HG03066 (cell line): ENCODE results near the gene DEAF1.

ENCODE experiments used
- ATAC-seq: cut with Tn5 transposase; IDR thresholded peaks from one replicate; pipeline ENCODE4 v1.9.1; 2021; ENCODE audit warnings: low read depth; ENCODE audit not compliant: unreplicated experiment

Gene DEAF1

GRCh38 chr11:614623-615503 is 80.2 kb downstream of the DEAF1 start:
- ATAC-seq = peak; percentile 3

- ATAC-seq = no peak
These were observed 80.9 kb downstream of the DEAF1 start for GRCh38 chr11:614021-614622.

GRCh38 chr11:613369-613968 is 81.6 kb downstream of the DEAF1 start:
- ATAC-seq = no peak

DNA sequence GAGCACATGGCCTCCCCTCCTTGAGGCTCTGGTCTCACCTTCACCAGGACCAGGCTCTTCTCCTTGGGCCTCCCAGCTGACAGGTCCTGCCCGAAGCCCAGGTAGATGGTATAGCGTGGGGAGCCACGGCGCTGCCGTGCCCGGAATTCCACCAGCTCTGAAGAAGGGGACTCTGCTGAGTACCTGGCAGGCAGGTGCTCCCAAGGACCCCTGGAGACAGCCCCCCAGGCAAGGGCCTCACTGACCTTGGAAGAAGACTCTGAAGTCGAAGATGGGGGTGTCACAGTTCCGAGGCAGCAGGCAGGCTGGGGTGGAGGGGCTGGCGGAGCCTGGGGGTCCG is 82.1 kb downstream of the DEAF1 start:
- ATAC-seq = no peak

GRCh38 chr11:612201-612960 is 82.6 kb downstream of the DEAF1 start:
- no peak for ATAC-seq

GRCh38 chr11:611001-611996 is 83.7 kb downstream of the DEAF1 start:
- no peak for ATAC-seq

- no peak for ATAC-seq
These were observed 84.7 kb downstream of the DEAF1 start for GRCh38 chr11:610146-610801.

DNA sequence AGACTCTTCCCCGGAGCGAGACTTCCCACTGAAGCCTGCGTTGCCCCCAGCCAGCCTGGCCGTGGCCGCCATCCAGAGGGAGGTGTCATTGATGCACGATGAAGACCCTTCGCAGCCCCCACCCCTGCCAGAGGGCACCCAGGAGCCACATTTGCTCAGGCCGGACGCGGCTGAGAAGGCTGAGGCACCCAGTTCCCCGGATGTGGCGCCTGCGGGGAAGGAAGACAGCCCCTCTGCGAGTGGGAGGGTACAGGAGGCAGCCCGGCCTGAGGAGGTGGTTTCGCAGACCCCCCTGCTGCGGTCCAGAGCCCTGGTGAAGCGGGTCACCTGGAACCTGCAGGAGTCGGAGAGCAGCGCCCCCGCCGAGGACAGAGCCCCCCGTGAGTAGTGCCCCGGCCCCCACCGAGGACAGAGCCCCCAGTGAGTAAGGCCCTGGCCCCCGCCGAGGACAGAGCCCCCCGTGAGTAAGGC is 85.6 kb downstream of the DEAF1 start:
- no peak for ATAC-seq

- no peak for ATAC-seq
These were observed 86.2 kb downstream of the DEAF1 start for GRCh38 chr11:608791-609251.

DNA sequence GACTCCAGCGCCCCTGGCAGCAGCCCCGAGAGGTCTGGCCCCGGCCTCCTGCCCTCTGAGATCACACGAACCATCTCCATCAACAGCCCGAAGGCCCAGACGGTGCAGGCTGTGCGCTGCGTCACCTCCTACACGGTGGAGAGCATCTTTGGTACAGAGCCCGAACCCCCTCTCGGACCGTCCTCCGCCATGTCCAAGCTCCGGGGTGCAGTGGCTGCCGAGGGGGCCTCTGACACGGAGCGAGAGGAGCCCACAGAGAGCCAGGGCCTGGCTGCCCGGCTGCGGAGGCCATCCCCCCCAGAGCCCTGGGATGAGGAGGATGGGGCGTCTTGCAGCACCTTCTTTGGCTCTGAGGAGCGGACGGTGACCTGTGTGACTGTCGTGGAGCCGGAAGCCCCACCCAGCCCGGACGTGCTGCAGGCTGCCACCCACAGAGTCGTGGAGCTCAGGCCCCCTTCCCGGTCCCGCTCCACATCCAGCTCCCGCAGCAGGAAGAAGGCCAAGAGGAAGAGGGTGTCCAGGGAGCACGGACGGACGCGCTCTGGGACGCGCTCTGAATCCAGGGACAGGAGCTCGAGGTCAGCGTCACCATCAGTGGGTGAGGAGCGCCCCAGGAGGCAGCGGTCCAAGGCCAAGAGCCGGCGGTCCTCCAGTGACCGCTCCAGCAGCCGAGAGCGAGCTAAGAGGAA is 86.9 kb downstream of the DEAF1 start:
- ATAC-seq = no peak

- ATAC-seq = no peak
These were observed 87.8 kb downstream of the DEAF1 start for GRCh38 chr11:607020-607780.

DNA sequence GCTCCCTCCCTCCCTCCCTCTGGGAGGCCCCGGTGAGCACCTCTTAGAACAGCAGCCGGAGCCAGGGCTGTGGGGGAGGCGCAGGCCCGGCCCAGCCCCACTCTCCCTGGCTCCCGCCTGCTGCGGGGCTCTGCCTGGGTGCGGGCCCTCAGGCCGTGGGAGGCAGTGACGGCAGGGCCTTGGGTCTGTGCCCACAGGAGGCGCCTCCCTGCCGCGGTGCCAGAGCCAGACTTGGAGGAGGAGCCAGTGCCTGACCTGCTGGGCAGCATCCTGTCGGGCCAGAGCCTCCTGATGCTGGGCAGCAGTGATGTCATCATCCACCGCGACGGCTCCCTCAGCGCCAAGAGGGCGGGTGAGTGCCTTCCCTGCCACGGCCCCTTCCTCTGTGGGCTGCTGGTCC is 88.8 kb downstream of the DEAF1 start:
- ATAC-seq = no peak

DNA sequence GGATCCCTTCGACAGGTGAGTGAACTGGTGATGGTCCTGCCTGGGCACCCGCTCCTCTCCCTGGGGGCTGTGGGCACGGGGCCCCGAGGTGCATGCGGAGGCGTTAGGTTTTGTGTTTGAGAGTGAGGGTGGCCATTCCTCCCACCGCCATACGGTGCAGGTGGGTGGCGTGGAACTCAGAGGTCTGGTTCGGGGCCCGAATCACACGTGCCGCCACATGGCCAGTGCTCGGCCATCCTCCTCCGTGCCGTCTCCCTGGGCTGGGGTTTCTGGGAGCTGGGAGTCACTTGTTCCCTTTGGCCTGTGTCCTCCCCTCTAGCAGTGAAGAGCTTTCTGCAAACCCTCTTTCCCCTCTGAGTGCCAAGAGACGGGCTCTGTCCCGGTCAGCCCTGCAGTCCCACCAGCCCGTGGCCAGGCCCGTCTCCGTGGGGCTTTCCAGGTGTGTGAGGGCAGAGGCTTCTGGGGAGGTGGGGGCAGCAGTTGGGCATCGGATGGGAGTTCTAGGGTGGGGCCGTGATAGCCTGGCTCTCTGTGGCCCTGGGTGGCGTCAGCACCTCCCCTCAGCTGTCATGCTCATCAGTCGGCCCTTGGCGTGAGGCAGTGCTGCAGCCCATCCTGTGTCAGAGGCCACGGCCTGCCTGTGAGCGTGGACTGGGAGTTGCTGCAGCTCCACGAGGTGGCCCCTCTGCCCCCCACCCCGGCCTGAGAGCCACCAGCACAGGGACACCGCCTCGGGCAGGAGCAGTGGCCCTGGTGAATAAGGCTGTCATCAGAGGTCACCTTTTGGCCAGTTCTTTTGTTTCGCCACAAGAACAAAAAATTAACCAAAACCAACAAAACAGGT is 89.5 kb downstream of the DEAF1 start:
- no peak for ATAC-seq

DNA sequence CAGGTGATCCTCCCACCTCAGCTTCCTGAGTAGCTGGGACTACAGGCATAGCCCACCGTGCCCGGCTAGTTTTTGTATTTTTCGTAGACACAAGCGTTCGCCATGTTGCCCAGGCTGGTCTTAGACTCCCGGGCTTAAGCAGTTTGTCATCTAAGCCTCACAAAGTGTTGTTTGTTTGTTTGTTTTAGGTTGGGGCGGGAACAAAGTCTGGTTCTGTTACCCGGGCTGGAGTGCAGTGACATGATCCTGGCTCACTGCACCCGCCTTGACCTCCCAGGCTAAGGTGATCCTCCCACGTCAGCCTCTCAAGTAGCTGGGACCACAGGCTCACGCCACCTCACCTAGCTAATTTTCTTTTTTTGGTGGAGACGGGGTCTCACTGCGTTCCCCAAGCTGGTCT is 91.9 kb downstream of the DEAF1 start:
- ATAC-seq = no peak

GRCh38 chr11:601573-602245 is 93.3 kb downstream of the DEAF1 start:
- ATAC-seq = no peak

- no peak for ATAC-seq
These were observed 96.9 kb downstream of the DEAF1 start for GRCh38 chr11:598005-598680.
